KG1 (cell line): ENCODE measurements around the gene NDUFS7.

ENCODE experiments used
- DNase-seq: peaks from one replicate; lab custom pipeline; 2025; lab: John Stamatoyannopoulos, UW

The NDUFS7 gene

DNA sequence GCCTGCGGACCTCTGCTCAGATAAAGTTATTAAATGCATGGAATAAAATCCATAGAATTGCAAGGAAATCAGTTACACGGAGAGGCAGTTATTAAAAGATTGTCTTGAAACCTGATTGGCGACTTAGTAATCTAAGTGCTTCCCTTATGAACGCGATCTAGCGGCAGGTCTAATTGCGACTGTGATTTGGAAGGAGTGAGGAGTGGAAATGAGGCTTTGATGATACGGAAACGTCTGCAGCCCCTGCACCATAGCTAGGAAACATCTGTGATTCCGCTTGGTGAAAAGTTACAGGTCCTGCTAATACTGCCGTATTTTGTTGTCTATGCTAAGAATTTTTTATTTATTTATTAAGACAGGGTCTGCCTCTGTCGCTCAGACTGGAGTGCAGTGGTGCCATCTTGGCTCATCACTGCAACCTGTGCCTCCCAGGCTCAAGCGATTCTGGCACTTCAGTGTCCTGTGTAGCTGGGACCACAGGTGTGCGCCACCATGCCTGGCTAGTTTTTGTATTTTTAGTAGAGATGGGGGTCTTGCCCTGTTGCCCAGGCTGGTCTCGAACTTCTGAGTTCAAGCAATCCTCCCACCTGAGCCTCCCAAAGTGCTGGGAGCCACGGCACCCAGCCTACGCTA, 887 bp downstream of the NDUFS7 start:
- DNase-seq: no peak

DNA sequence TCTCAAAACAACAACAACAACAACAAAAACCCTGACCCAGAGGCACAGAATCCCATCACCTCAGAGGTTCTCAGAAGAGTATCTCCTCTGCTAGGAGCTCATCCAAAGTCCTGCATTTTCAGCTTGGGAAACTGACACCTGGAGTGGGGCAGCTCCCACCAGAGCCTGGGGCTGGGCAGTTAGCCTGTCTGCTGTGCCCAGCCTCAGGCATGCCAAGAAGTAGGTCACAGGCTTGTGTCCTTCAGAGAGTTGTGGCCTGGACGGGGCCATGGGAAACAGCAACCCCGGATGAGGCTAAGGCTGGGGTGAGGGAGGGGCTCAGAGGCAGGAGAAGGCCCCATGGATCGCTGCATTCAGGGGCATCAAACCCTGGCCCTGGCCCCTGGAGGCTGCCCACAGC, 2.1 kb downstream of the NDUFS7 start:
- no peak for DNase-seq

DNA sequence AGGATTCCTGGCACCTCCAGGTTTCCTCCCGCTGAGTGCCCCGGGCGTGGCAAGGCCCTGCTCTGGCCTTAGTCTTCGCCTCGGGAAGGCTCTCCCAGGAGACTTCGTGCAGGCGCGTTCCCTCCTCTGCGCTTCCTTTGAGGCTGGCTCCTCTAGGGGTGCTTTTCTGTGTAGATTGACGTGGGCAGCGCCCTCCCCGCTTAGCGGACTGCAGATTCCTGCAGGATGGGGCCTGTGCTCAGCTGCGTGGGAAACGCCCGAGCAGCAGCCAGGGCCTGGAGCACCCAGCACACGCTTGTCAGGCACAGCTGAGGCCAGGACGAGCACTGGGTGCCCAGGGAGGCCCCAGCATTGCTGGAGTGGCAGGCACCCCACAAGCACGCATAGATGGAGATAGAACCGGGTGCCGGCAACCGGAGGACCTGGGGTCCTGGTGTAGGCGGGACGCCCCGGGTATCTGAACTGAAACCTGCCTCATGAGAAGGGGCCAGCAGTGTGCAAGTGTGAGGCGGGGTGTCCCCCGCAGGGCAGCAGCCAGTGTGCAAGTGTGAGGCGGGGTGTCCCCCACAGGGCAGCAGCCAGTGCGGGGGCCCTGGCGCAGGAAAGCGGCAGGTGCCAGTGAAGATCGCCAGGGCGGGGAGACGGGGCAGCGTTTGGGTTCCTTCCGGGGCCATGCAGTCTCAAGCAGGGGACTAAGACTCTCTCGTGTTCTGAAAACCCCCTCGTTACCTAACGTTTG, 3.4 kb downstream of the NDUFS7 start:
- DNase-seq: no peak

DNA sequence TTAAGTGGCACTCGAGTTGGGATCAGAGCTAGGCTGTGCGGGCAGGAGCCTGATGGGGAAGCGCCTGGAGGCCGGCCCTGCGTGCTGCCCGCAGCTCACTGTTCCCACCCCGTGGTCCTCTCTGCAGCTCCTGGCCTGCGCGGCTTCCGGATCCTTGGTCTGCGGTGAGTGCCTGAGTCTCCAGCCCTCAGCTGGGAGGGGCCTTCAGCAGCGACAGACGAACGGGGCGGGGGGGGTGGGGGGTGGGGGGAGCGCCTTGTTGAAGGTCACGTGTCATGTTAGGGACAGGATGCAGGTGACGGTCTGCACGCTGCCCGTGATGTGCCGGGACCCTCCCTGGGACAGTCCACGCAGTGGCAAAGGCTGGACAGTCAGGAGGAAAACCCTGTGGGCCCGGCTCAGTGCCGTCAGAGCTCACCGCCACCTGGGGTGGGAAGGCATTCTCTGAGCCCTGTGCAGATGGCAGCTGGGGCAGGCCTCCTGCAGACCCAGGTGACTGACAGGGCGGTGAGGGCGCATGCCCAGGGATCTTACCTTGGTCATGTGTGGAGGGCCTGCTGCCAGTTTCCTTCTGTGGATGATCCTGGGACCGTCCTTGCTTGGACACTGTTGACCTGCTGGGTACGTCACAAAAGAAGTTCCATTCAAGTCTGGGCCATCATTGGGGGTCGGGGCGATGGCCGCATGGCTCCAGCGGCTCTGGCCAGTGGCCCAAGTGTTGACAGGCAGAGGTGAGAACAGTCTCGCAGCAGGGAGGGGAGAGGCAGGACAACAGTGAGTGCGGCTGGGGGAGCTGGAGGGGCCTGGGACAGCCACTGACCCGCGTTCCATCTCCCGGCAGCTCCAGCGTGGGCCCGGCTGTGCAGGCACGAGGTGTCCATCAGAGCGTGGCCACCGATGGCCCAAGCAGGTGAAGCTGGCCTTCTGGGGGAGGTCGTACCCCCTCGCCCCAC, 4.3 kb downstream of the NDUFS7 start:
- no peak for DNase-seq

GRCh38 chr19:1388637-1389026, 4.9 kb downstream of the NDUFS7 start:
- no peak for DNase-seq

- DNase-seq: no peak
These were observed 5.6 kb downstream of the NDUFS7 start for GRCh38 chr19:1389033-1389940.

GRCh38 chr19:1390890-1391423, 7.2 kb downstream of the NDUFS7 start:
- DNase-seq: no peak

DNA sequence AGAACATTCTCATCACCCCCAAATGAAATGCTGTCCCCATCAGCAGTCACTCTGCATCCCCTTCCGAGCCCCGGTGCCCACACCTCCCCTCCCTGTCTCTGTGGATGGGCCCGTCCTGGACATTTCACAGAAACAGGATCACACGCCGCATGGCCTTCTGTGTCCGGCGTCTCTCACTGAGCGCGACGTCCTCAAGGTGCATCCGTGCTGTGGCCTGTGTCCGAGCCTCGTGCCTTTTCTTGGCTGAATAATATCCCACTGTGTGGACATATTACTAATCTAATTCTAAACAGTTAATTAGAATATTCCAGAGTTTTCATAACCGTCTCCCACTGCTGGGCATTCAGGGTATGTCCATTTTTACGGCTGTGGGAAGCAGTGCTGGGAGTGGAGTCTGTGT, 8.7 kb downstream of the NDUFS7 start:
- no peak for DNase-seq

GRCh38 chr19:1392939-1393530, 9.3 kb downstream of the NDUFS7 start:
- DNase-seq: no peak

DNA sequence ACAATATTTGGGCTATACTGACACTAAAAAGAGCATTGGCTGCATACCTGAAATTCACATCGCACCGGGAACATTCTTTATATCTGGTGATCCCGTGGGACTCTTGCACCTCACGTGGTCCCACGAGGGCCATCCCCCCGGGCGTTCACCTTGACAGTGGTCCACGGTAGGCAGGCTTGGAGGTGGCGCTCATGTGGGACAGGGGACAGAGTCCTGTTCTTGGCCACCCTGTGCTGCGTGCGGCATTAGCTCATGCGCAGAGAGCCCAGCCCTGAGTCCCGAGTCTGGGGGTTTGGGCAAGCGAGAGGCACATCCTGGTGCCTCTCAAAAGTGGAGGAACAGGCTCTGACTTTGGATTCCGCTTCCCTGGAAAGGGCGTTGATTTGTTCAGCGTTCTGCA, 10.1 kb downstream of the NDUFS7 start:
- DNase-seq: no peak

GRCh38 chr19:1394252-1395193, 10.8 kb downstream of the NDUFS7 start:
- no peak for DNase-seq

DNA sequence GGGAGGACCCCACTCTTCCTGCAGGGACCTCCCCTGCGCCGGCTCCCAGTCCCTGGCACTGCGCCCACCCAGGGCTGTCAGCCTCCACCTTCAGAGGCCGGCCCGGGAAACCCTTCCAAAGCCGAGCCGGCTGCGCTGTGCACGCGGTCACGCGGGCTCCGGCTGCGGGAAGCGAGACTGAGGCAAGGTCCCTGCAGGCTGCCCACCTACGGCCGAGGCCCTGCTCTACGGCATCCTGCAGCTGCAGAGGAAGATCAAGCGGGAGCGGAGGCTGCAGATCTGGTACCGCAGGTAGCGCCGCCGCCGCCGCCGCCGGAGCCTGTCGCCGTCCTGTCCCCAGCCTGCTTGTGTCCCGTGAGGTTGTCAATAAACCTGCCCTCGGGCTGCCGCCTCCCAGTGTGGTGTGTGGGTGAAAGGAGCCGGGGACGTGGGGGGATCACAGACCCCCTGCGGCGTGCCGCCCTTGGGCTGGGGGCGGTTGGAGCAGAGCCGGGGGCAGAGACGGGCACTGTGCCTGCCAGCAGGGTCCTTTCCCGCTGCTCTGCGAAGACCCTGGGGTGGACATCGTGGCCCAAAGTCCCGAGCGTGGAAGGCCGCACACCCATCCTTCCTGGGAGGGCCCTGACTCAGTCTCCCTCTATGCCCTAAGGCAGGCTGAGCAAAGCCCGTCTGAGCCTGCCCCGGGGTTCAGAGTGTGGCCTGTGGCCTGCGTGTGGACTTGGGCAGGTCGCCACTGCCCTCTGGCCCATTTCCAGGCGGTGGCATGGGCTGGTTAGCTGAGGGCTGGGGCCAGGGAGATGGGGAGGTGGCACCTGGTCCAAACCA, 11.7 kb downstream of the NDUFS7 start:
- no peak for DNase-seq

GRCh38 chr19:1396019-1396767, 12.5 kb downstream of the NDUFS7 start:
- DNase-seq: no peak

- no peak for DNase-seq
These were observed 13.3 kb downstream of the NDUFS7 start for GRCh38 chr19:1396768-1397679.

GRCh38 chr19:1397838-1398237, 14.1 kb downstream of the NDUFS7 start:
- DNase-seq: no peak

- DNase-seq: no peak
These were observed 15.4 kb downstream of the NDUFS7 start for GRCh38 chr19:1399079-1399478.

DNA sequence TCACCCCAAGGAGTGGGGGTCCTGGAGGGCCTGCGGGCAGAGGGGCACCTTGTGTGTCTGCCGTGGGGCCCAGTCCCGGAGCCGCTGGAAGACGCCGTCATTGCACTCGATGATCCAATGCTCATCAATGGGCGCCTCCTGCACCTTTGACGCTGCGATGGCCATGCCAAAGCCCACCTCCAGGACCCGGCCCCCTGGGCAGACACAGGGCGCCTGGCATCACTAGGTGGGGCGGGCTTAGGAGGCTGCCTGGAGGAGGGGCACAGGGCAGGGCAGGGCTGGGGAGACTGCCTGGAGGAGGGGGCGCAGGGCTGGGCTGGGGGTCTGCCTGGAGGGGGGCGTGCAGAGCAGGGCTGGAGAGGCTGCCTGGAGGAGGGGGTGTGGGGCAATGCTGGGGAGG, 16.0 kb downstream of the NDUFS7 start:
- DNase-seq: no peak
